Measurements from ENCODE around the gene CRP.
"Not testable (repeated sequence)": the region's sequence is repeated elsewhere in the genome, so short reads cannot be mapped to it uniquely, and the experiment has no call there.

Gene CRP

GRCh38 chr1:159746666-159747065 lies 32.3 kb upstream of the CRP start:
- Histone ChIP-seq H3K9ac (ENCODE audit: low read length in 5 of 5) (no peak overlapping the region), H3K4me1 (ENCODE audit: control insufficient read depth in 5 of 5, insufficient read depth in 5 of 5, low read length in 5 of 5) (peaks cover 0 to 10% (median 2%) of the 10 kb centered on the region in 5 donors), H3K4me3 (ENCODE audit: low read depth in 1 of 5, low read length in 5 of 5) (no peak overlapping the region), H3K36me3 (ENCODE audit: control insufficient read depth in 5 of 5, insufficient read depth in 5 of 5, low read length in 5 of 5) (no peaks in the 10 kb centered on the region), H3K27me3 (ENCODE audit: control insufficient read depth in 5 of 5, insufficient read depth in 4 of 5, low read length in 5 of 5) (no peaks in the 10 kb centered on the region), H3K27ac (ENCODE audit: low read depth, low read length) (no peak overlapping the region), H3K9me3 (ENCODE audit: control insufficient read depth in 5 of 5, low read length in 5 of 5) (no peaks in the 10 kb centered on the region)

GRCh38 chr1:159743651-159744410 lies 29.4 kb upstream of the CRP start:
- Histone ChIP-seq H3K9ac (ENCODE audit: low read length in 5 of 5) (no peak overlapping the region), H3K4me3 (ENCODE audit: low read depth in 1 of 5, low read length in 5 of 5) (no peak overlapping the region), H3K27me3 (ENCODE audit: control insufficient read depth in 5 of 5, insufficient read depth in 4 of 5, low read length in 5 of 5) (no peaks in the 10 kb centered on the region), H3K9me3 (ENCODE audit: control insufficient read depth in 5 of 5, low read length in 5 of 5) (no peaks in the 10 kb centered on the region), H3K27ac (ENCODE audit: low read depth, low read length) (no peak overlapping the region), H3K36me3 (ENCODE audit: control insufficient read depth in 5 of 5, insufficient read depth in 5 of 5, low read length in 5 of 5) (no peaks in the 10 kb centered on the region), H3K4me1 (ENCODE audit: control insufficient read depth in 5 of 5, insufficient read depth in 5 of 5, low read length in 5 of 5) (peaks cover 0 to 3% (median 0%) of the 10 kb centered on the region in 5 donors)

GRCh38 chr1:159737238-159737916 lies 23.0 kb upstream of the CRP start:
- no peaks in the 10 kb centered on the region for H3K4me1 ChIP-seq (ENCODE audit: control insufficient read depth in 5 of 5, insufficient read depth in 5 of 5, low read length in 5 of 5)
- H3K27ac ChIP-seq (ENCODE audit: low read depth, low read length), result no peak overlapping the region
- H3K36me3 ChIP-seq (ENCODE audit: control insufficient read depth in 5 of 5, insufficient read depth in 5 of 5, low read length in 5 of 5), result no peaks in the 10 kb centered on the region
- no peaks in the 10 kb centered on the region for H3K9me3 ChIP-seq (ENCODE audit: control insufficient read depth in 5 of 5, low read length in 5 of 5)
- no peak overlapping the region for H3K9ac ChIP-seq (ENCODE audit: low read length in 5 of 5)
- H3K4me3 ChIP-seq (ENCODE audit: low read depth in 1 of 5, low read length in 5 of 5), result no peak overlapping the region
- no peaks in the 10 kb centered on the region for H3K27me3 ChIP-seq (ENCODE audit: control insufficient read depth in 5 of 5, insufficient read depth in 4 of 5, low read length in 5 of 5)

GRCh38 chr1:159723188-159723587 lies 8.8 kb upstream of the CRP start:
- not testable (repeated sequence) for H3K27me3 ChIP-seq (ENCODE audit: control insufficient read depth in 5 of 5, insufficient read depth in 4 of 5, low read length in 5 of 5); H3K9ac ChIP-seq (ENCODE audit: low read length in 5 of 5); H3K4me3 ChIP-seq (ENCODE audit: low read depth in 1 of 5, low read length in 5 of 5); H3K4me1 ChIP-seq (ENCODE audit: control insufficient read depth in 5 of 5, insufficient read depth in 5 of 5, low read length in 5 of 5); H3K36me3 ChIP-seq (ENCODE audit: control insufficient read depth in 5 of 5, insufficient read depth in 5 of 5, low read length in 5 of 5); H3K27ac ChIP-seq (ENCODE audit: low read depth, low read length)
- peaks cover 2 to 15% (median 9%) of the 10 kb centered on the region in 5 donors for H3K9me3 ChIP-seq (ENCODE audit: control insufficient read depth in 5 of 5, low read length in 5 of 5)

- no peak overlapping the region for H3K9ac ChIP-seq (ENCODE audit: low read length in 5 of 5)
- H3K4me1 ChIP-seq (ENCODE audit: control insufficient read depth in 5 of 5, insufficient read depth in 5 of 5, low read length in 5 of 5), result no peaks in the 10 kb centered on the region
- no peaks in the 10 kb centered on the region for H3K27me3 ChIP-seq (ENCODE audit: control insufficient read depth in 5 of 5, insufficient read depth in 4 of 5, low read length in 5 of 5)
- peaks cover 2 to 17% (median 9%) of the 10 kb centered on the region in 5 donors for H3K9me3 ChIP-seq (ENCODE audit: control insufficient read depth in 5 of 5, low read length in 5 of 5)
- H3K4me3 ChIP-seq (ENCODE audit: low read depth in 1 of 5, low read length in 5 of 5), result no peak overlapping the region
- no peak overlapping the region for H3K27ac ChIP-seq (ENCODE audit: low read depth, low read length)
- H3K36me3 ChIP-seq (ENCODE audit: control insufficient read depth in 5 of 5, insufficient read depth in 5 of 5, low read length in 5 of 5), result no peaks in the 10 kb centered on the region
Observed at GRCh38 chr1:159719990-159720389, 5.6 kb upstream of the CRP start.

- Histone ChIP-seq H3K27ac (ENCODE audit: low read depth, low read length) (no peak overlapping the region), H3K9ac (ENCODE audit: low read length in 5 of 5) (no peak overlapping the region), H3K4me3 (ENCODE audit: low read depth in 1 of 5, low read length in 5 of 5) (no peak overlapping the region), H3K36me3 (ENCODE audit: control insufficient read depth in 5 of 5, insufficient read depth in 5 of 5, low read length in 5 of 5) (no peaks in the 10 kb centered on the region), H3K27me3 (ENCODE audit: control insufficient read depth in 5 of 5, insufficient read depth in 4 of 5, low read length in 5 of 5) (no peaks in the 10 kb centered on the region), H3K9me3 (ENCODE audit: control insufficient read depth in 5 of 5, low read length in 5 of 5) (peaks cover 0 to 6% (median 2%) of the 10 kb centered on the region in 5 donors), H3K4me1 (ENCODE audit: control insufficient read depth in 5 of 5, insufficient read depth in 5 of 5, low read length in 5 of 5) (no peaks in the 10 kb centered on the region)
Observed at GRCh38 chr1:159715855-159716254, 1.5 kb upstream of the CRP start.

- Histone ChIP-seq H3K27me3 (ENCODE audit: control insufficient read depth in 5 of 5, insufficient read depth in 4 of 5, low read length in 5 of 5) (no peaks in the 10 kb centered on the region), H3K27ac (ENCODE audit: low read depth, low read length) (no peak overlapping the region), H3K4me3 (ENCODE audit: low read depth in 1 of 5, low read length in 5 of 5) (no peak overlapping the region), H3K9me3 (ENCODE audit: control insufficient read depth in 5 of 5, low read length in 5 of 5) (no peaks in the 10 kb centered on the region), H3K36me3 (ENCODE audit: control insufficient read depth in 5 of 5, insufficient read depth in 5 of 5, low read length in 5 of 5) (no peaks in the 10 kb centered on the region), H3K4me1 (ENCODE audit: control insufficient read depth in 5 of 5, insufficient read depth in 5 of 5, low read length in 5 of 5) (no peaks in the 10 kb centered on the region), H3K9ac (ENCODE audit: low read length in 5 of 5) (no peak overlapping the region)
Observed at GRCh38 chr1:159712080-159712479, 2.3 kb downstream of the CRP start.

- H3K9ac ChIP-seq (ENCODE audit: low read length in 5 of 5), result no peak overlapping the region
- H3K27ac ChIP-seq (ENCODE audit: low read depth, low read length), result no peak overlapping the region
- no peaks in the 10 kb centered on the region for H3K36me3 ChIP-seq (ENCODE audit: control insufficient read depth in 5 of 5, insufficient read depth in 5 of 5, low read length in 5 of 5)
- H3K27me3 ChIP-seq (ENCODE audit: control insufficient read depth in 5 of 5, insufficient read depth in 4 of 5, low read length in 5 of 5), result no peaks in the 10 kb centered on the region
- H3K4me3 ChIP-seq (ENCODE audit: low read depth in 1 of 5, low read length in 5 of 5), result no peak overlapping the region
- H3K4me1 ChIP-seq (ENCODE audit: control insufficient read depth in 5 of 5, insufficient read depth in 5 of 5, low read length in 5 of 5), result no peaks in the 10 kb centered on the region
- no peaks in the 10 kb centered on the region for H3K9me3 ChIP-seq (ENCODE audit: control insufficient read depth in 5 of 5, low read length in 5 of 5)
Observed at GRCh38 chr1:159707472-159708260, 6.7 kb downstream of the CRP start.

GRCh38 chr1:159705904-159706256 lies 8.5 kb downstream of the CRP start:
- H3K36me3 ChIP-seq (ENCODE audit: control insufficient read depth in 5 of 5, insufficient read depth in 5 of 5, low read length in 5 of 5), result no peaks in the 10 kb centered on the region

More at GRCh38 chr1:159705904-159706256, 8.5 kb downstream of the CRP start:
- Histone ChIP-seq H3K4me1 (ENCODE audit: control insufficient read depth in 5 of 5, insufficient read depth in 5 of 5, low read length in 5 of 5) (no peaks in the 10 kb centered on the region), H3K27me3 (ENCODE audit: control insufficient read depth in 5 of 5, insufficient read depth in 4 of 5, low read length in 5 of 5) (no peaks in the 10 kb centered on the region), H3K27ac (ENCODE audit: low read depth, low read length) (no peak overlapping the region), H3K9ac (ENCODE audit: low read length in 5 of 5) (no peak overlapping the region), H3K4me3 (ENCODE audit: low read depth in 1 of 5, low read length in 5 of 5) (no peak overlapping the region), H3K9me3 (ENCODE audit: control insufficient read depth in 5 of 5, low read length in 5 of 5) (no peaks in the 10 kb centered on the region)
